Kidney glomerular epithelial cell (primary cell): ENCODE measurements around the gene ALKBH7.
"Not testable (repeated sequence)": the region's sequence is repeated elsewhere in the genome, so short reads cannot be mapped to it uniquely, and the experiment has no call there.

Source experiments
- DNase-seq: peaks from one replicate; lab custom pipeline; 2025; lab: John Stamatoyannopoulos, UW

The ALKBH7 gene

DNA sequence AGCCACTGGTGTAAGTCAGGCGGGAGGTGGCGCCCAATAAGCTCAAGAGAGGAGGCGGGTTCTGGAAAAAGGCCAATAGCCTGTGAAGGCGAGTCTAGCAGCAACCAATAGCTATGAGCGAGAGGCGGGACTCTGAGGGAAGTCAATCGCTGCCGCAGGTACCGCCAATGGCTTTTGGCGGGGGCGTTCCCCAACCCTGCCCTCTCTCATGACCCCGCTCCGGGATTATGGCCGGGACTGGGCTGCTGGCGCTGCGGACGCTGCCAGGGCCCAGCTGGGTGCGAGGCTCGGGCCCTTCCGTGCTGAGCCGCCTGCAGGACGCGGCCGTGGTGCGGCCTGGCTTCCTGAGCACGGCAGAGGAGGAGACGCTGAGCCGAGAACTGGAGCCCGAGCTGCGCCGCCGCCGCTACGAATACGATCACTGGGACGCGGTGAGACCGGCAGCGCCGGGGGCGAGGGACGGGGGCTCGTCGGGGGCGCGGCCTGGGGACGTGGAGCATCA, at the start of gene ALKBH7:
TSS of gene ALKBH7 (plus strand) at position 201 of the 502 bp plus-strand sequence. CDS start at position 228, 27 bp downstream.
- peak; percentile 99 for DNase-seq

GRCh38 chr19:6324757-6325156, 47.8 kb upstream of the ALKBH7 start:
- DNase-seq, result no peak

DNA sequence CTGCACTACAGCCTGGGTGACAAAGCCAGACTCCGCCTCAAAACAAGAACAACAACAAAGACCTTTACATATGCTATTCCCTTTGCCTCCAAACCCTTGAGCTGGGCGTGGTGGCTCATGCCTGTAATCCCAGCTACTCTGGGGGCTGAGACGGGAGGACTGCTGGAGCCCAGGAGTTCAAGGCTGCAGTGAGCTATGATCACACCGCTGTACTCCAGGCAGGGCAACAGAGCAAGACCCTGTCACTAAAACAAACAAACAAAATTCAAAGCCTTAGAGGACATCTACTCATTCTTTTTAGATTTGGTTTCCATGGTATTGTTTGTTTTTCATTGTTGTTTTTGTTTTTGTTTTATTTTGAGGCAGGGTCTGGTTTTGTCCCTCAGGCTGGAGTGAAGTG, 47.0 kb upstream of the ALKBH7 start:
- no peak for DNase-seq

DNA sequence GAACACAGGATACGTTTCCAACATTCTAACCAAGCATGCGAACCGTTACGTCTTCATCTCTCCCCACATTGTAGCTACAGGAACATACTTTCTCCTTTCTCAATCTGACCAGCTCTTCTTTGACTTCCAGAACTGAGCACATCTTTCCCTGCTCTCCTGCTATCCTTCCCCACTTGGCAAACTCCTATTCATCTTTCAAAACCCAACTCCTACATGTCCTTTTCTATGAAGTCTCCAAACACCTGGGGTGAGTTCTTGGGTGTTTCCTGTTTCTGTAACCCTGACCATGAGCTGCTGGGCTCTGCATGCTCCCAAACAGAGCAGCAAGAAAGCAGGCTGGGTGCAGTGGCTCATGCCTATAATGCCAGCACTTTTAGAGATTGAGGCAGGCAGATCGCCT, 45.8 kb upstream of the ALKBH7 start:
- no peak for DNase-seq

GRCh38 chr19:6333439-6333838, 39.2 kb upstream of the ALKBH7 start, which contains the start of gene ACER1:
TSS of gene ACER1 (minus strand) at chr19:6333612. CDS start at chr19:6333551, 61 bp downstream.
- DNase-seq, result no peak

DNA sequence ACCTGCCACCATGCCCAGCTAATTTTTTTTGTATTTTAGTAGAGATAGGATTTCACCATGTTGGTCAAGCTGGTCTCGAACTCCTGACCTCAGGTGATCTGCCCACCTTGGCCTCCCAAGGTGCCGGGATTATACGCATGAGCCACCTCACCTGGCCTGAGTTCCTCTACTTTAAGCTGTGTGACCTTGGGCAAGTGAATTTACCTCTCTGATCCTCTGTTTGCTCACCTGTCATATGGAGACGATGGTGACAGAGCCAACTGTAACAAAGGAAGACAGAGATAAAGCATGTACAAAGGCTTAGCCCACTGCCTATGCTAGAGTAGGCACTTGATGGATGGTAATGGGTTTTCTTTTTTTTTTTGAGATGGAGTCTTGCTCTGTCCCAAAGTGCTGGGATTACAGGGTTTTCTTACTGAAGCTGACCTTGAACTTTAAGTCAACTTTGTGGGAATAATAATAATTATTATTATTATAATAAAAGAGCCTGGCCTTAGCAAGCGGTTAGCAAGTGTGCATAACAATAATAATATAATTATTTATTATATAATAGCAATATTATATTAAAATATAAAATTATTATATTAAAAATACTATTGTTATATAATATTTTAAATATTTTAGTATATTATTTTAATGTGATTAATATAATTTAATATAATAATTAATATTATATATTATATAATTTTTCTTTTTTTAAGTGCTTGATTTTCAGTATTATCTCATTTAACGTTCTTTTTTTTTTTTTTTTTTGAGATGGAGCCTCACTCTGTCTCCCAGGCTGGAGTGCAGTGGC, 37.9 kb upstream of the ALKBH7 start:
- DNase-seq, result no peak

GRCh38 chr19:6340493-6341201, 31.9 kb upstream of the ALKBH7 start:
- DNase-seq, result no peak

DNA sequence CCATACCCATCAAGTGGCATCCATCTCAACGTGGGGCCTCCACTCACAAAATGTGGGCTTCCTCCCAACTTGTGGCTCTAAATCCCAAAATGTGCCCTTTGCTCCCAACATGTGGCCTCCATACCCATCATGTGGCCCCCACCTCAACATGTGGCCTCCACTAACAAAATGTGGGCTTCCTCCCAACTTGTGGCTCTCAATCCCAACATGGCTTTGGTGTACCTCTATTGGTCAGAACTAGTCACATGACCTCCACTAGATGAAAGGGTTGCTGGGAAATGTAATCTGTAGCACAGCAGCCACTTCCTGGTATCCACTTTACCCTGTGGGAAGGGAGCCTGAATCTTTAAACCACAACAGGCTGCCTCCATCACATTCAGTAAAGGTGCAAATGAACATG, 29.1 kb upstream of the ALKBH7 start:
- DNase-seq, result no peak

- DNase-seq, result not testable (repeated sequence)
Observed at GRCh38 chr19:6349271-6349670, 23.3 kb upstream of the ALKBH7 start.

DNA sequence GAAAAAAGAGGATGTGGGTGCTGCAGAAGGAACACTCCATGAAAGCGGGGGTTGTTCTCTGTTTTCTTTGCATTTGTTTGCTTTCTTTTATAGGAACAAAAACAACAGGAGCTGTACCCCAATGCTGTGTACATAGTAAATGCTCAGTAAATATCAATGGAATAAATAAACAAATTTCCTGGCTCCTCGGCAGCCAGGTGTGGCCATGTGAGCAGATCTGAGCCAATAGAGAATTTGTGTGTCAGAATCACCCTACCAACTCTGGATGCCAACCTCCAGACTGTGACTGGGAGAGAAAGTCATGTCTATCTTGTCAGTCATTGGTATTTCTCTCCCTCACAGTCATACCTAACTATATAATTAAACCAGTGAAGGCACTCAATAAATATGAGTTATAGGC, 21.9 kb upstream of the ALKBH7 start:
- no peak for DNase-seq

DNA sequence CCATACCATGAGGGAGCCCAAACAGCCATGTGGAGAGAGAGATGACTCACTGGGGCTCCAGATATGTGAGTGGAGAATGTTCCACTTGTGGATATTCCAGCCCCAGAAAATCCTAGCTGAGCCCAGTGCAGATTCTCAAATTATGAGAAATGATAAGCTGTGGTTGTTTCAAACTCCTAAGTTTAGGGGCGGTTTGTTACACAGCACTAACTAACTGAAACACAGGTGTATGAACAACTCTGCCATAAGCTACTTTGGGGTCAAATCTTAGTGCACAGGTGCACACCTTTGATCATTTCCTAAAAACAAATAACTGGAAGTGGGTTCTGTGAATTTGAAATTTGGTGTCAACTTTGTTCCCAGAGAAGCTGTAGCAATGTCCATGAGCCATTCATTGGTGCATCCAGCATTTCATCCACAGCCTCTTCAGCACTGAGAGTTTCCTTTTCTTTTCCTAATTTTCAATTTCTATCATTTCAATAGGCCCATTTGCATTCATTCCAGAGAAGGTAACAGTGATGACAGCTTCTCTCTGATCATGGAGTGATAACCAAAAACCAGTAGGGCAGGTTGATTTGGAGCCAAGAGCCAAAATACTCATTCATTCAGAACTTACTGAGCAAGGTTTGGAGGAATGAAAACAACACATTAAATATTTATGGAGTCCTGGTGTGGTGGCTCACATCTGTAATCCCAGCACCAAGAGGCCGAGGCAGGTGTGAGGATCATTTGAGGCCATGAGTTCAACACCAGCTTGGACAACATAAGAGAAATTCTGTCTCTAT, 20.0 kb upstream of the ALKBH7 start:
- DNase-seq, result no peak

DNA sequence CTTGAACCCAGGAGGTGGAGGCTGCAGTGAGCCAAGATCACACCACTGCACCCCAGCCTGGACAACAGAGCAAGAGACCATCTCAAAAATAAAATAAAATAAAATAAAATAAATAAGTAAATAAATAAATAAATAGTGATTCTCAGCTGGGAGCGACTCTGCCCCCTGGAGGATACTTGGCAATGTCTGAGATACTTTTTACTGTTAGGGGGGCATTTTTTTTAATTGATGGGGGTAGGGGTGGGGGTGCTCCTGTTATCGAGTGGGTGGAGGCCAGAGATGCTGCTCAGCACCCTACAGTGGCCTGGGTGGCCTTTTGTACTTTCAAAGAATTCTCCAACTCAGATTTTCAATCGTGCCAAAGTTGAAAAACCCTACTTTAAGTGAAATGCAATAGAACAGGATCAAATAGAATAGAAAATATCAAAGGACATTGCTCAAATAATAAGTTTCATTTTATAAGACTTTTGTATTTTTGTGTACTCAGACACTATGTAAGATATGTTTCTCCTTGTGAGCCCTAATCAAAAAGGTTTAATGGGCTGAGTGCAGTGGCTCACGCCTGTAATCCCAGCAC, 18.4 kb upstream of the ALKBH7 start:
- DNase-seq, result no peak

DNA sequence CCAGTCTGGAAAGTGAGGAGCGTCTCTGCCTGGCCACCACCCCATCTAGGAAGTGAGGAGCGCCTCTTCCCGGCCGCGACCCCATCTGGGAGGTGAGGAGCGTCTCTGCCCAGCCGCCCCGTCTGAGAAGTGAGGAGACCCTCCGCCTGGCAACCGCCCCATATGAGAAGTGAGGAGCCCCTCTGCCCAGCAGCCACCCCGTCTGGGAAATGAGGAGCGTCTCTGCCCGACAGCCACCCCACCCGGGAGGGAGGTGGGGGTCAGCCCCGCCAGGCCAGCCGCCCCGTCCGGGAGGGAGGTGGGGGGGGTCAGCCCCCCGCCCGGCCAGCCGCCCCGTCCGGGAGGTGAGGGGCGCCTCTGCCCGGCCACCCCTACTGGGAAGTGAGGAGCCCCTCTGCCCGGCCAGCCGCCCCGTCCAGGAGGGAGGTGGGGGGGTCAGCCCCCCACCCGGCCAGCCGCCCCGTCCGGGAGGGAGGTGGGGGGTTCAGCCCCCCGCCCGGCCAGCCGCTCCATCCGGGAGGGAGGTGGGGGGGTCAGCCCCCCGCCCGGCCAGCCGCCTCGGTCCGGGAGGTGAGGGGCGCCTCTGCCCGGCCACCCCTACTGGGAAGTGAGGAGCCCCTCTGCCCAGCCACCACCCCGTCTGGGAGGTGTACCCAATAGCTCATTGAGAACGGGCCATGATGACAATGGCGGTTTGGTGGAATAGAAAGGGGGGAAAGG, 17.1 kb upstream of the ALKBH7 start:
- not testable (repeated sequence) for DNase-seq

GRCh38 chr19:6357174-6357573, 15.4 kb upstream of the ALKBH7 start:
- no peak for DNase-seq

DNA sequence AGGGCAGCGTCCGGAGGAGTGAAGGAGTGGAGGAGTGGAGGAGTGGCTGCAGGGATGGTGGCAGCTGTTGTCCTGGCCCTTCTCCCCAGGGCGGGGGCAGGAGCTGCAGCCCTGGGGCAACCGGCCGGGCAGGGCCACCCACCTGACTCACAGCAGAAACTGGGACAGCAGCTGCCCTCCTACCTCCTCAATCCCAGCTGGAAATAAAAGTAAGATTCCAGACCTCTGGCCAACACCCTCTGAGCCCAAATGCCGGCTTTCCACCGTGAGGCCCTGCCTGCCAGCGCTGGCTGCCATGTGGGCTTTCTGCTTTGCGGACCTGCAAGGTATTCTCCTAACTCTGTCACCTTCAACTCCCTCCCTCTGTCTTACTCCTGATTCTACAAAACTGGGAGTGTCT, 14.6 kb upstream of the ALKBH7 start:
- DNase-seq, result no peak

DNA sequence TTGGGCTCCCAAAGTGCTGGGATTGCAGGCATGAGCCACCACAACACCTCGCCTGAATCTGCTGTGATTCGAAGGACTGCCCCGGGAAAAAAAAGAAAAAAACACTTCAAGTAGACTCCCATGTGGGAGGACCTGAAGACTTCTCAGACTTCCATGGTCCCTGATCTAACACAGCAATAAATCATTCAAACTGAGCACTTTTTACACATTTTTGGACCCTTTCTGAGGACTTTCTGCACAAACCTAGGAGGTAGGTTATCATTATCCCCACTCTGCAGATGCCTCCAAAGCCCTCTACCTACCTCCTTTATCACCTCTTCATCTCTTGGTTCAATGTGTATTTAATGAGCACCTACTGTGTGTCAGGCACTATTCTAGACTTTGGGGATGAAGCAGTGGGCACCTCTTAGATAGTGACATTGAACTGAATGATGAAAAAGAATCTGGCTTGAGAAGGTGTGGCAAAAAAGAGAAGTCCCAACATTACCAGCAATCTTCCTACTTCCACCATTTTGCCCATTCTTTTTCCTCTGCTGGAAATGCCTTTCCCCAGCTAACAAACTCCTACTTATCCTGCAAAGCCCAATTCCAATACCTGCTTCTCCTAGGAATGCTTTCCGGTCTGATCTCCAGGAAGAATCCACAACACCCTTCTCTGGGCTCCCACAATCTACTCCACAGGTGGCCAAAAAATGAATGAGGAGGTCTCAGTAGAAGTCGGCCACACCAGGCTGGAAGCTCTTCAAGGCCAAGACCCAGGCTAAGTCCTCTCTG, 12.8 kb upstream of the ALKBH7 start:
- DNase-seq, result no peak

GRCh38 chr19:6360445-6360844, 12.1 kb upstream of the ALKBH7 start:
- not testable (repeated sequence) for DNase-seq

- not testable (repeated sequence) for DNase-seq
Observed at GRCh38 chr19:6360857-6361216, 11.8 kb upstream of the ALKBH7 start.

- no peak for DNase-seq
Observed at GRCh38 chr19:6362027-6362350, 10.6 kb upstream of the ALKBH7 start.

GRCh38 chr19:6362351-6362801, 10.2 kb upstream of the ALKBH7 start:
- no peak for DNase-seq

DNA sequence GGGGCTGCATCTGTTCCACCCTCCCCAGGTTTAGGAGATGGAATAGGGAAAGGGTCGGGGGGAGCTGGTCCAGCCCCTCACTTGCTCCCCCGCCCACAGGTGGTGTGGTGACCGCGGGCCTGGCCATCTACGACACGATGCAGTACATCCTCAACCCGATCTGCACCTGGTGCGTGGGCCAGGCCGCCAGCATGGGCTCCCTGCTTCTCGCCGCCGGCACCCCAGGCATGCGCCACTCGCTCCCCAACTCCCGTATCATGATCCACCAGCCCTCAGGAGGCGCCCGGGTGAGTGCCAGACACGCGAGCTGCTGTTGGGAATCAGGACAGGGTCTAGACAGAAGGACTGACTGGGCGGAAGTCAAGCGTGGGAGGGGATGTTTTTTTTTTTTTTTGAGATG, 8.2 kb upstream of the ALKBH7 start:
- no peak for DNase-seq
